GM18909 (cell line): ENCODE results near the gene NRXN3.
"Not testable (repeated sequence)": the region's sequence is repeated elsewhere in the genome, so short reads cannot be mapped to it uniquely, and the experiment has no call there.

Experiments
- ATAC-seq: cut with Tn5 transposase; IDR thresholded peaks from one replicate; pipeline ENCODE4 v1.9.1; 2021; ENCODE audit warnings: mild to moderate bottlenecking; ENCODE audit not compliant: unreplicated experiment, poor library complexity

Gene NRXN3

DNA sequence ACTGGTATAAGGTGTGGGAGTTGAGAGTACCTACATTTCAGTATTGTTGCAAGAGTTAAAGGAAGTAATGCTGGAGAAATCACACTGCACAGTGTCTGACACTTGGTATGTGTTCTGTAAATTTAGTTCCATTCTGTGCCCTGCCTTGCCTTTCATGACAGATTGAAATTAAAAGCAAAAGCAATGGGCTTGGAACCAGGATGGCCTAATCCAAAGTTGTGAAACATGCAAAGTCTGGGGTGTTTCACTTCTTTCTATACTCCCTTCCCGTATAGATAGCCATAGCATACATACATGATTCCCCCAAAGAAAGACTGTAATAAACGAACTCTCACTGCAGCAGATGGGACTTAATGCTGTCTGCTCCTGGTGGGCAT lies 281.1 kb downstream of the NRXN3 start:
- ATAC-seq, result no peak

DNA sequence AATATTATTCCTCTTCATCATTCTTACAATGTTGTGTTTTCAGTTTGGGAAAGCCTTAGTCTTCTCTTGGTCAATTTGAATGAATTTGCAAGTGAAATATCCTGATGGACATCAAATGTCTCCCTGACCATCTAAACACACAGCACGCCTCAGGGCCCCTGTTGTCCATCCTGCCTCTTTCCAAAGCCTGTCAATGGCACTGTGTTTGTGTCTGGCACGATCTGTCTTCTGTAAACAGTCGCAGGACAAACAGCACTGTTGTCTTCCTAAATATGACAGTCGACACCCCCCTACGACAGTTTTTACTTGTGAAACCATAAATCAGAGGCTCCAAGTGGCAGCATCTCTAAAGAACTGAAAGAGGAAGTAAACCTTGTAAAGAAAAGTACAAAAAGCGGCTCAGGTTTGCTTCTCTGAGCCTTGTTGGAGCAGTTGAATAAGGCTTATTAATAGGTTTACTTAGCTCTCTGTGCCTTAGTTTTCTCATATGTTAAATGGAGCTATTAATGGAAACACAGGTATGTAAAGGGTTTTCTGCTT lies 285.8 kb downstream of the NRXN3 start:
- peak; percentile 61 for ATAC-seq

GRCh38 chr14:78469947-78470346 lies 299.8 kb downstream of the NRXN3 start:
- ATAC-seq, result no peak

GRCh38 chr14:78479127-78479780 lies 309.1 kb downstream of the NRXN3 start:
- no peak for ATAC-seq

DNA sequence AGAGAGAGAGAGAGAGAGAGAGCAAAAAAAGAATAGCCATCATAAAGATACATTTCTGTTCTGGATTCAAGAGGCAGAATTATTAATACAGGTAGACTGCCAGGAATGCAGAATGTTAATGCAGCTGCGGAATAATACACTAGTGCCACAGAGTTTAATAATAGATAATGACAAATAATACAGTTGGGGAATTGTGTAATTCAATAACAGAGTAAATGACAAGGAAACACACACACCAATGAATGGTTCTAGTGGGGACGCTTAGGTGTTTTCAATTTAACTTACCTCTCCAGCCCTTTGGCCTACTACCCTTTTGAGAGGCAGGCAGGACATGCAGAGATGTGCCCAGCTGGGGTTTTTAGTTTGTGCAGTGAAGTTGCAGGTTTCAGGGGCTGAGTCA lies 313.9 kb downstream of the NRXN3 start:
- ATAC-seq, result no peak

DNA sequence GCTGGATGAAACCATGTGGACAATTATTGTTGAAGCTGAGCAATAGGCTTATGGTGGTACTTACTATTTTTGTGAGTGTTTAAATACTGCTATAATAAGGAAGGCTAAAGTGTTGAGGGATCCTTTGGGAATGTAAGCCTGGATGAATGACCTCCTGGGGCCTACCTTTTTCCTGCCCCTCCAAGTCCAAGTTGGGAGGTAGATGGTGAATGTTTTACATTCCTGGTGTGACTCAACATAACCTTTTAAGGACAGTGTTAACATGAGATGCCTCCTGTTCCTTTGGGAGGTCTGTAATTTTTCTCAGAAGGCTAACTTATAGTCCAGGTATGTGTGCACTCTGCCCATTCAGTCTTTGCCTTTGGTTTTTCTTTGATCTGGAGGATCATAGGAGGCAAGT lies 315.9 kb downstream of the NRXN3 start:
- ATAC-seq, result no peak

- ATAC-seq, result no peak
Measured at GRCh38 chr14:78486621-78487020, 316.4 kb downstream of the NRXN3 start.

GRCh38 chr14:78487573-78487972 lies 317.4 kb downstream of the NRXN3 start:
- not testable (repeated sequence) for ATAC-seq

- ATAC-seq, result no peak
Measured at GRCh38 chr14:78488938-78489337, 318.8 kb downstream of the NRXN3 start.

GRCh38 chr14:78491048-78491447 lies 320.9 kb downstream of the NRXN3 start:
- no peak for ATAC-seq

DNA sequence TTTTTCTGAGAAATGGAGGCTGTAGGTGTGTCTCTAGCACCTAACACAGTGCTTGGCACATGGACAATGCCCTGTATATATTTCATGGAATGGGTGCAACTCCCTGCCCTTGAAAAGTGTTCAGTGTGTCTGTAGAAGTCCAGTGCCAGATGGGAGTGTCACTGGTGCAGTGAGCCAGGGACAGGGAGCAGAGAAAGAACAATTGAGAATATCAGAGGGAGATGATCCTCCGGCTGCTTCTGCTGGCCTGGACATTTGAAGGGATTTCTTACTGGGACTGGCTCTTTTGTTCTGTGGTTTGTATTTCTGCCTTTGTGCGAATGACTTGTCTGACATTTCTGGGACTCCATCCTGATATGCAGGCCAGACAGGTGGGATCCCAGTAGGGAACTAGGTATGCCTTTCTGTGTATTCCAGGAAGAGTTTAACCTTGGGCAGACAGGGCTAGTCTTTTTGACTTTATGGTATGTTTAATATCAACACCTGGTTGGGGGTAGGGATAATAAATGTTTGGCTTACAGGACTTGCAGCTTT lies 328.0 kb downstream of the NRXN3 start:
- ATAC-seq, result no peak

GRCh38 chr14:78501909-78502308 lies 331.7 kb downstream of the NRXN3 start:
- ATAC-seq, result no peak

GRCh38 chr14:78508023-78508422 lies 337.9 kb downstream of the NRXN3 start:
- no peak for ATAC-seq

GRCh38 chr14:78509516-78509915 lies 339.3 kb downstream of the NRXN3 start:
- no peak for ATAC-seq

GRCh38 chr14:78512021-78512420 lies 341.8 kb downstream of the NRXN3 start:
- ATAC-seq, result no peak

DNA sequence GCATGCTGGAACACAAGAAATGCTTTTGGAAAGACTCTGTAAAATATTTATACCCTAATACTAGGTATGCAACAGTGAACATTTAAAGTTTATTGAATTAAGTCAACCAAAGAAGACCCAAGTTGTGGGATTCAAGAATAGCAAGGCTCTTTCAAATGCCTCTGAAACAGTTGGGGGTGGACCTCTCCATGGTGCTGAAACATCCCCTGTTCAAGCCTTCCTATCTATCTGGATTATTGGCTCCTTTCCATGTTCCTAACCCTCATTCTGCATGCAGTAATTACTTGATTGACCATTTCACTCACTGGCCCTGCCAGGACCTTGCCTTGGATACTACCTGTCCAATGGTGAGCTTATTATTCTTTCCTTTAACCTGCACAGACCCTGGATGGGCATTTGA lies 349.7 kb downstream of the NRXN3 start:
- no peak for ATAC-seq

- ATAC-seq, result no peak
Measured at GRCh38 chr14:78524196-78524595, 354.0 kb downstream of the NRXN3 start.

DNA sequence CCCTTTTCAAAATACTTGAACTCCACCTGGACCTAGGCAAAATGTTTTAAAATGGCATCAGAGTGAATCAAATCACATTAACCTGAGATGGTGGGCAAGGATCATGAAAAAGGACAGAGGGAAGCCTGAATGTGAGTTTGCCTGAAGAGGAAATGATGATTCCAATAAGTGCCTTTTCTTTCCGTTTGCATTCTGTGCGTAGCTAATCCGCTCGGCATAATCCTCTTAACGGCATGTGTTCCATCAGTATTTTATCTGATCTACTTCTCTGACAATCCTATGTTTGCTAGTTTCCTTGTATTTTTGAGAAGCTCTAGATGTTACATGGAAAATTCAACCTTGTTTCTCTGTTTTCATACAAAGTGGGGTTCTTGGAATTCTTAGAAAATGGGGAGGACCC lies 354.6 kb downstream of the NRXN3 start:
- no peak for ATAC-seq

- no peak for ATAC-seq
Measured at GRCh38 chr14:78530078-78530477, 359.9 kb downstream of the NRXN3 start.

DNA sequence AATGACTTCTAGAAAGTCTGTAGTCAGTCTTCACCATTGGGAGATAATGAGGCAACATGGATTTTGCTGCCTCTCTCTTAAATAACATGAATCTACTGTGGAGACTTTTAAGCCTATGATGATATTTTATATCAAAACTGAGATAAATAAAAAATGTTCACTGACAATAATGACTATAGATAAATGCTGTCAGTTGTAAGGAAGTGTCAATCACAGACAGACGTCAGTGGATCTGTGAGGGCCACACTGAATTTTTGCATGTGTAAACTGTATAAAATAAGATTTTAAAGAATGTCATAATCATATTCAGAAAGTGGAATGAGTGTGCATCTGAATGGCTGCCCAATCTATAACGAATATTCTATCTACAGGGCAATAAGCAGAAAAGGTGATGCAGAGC lies 364.0 kb downstream of the NRXN3 start:
- no peak for ATAC-seq

- ATAC-seq, result no peak
Measured at GRCh38 chr14:78535041-78535440, 364.9 kb downstream of the NRXN3 start.

DNA sequence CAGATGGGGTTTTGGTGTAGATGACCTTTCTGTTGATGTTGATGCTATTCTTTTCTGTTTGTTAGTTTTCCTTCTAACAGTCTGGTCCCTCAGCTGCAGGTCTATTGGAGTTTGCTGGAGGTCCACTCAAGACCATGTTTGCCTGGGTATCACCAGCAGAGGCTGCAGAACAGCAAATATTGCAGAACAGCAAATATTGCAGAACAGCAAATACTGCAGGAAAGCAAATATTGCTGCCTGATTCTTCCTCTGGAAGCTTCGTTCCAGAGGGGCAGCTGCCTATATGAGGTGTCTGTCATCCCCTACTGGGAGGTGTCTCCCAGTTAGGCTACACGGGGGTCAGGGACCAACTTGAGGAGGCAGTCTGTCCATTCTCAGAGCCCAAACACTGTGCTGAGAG lies 371.6 kb downstream of the NRXN3 start:
- ATAC-seq, result not testable (repeated sequence)
